ENCODE data around the gene CD2.

CD2 gene

GRCh38 chr1:116791727-116792126 is 37.5 kb downstream of the CD2 start:
- no peak for DNase-seq

- no peak for DNase-seq
Observed at GRCh38 chr1:116793357-116793935, 39.2 kb downstream of the CD2 start.

- DNase-seq, result no peak
Observed at GRCh38 chr1:116794371-116794770, 40.1 kb downstream of the CD2 start.

- no peak for DNase-seq
Observed at GRCh38 chr1:116794804-116795481, 40.7 kb downstream of the CD2 start.

GRCh38 chr1:116795482-116795829 is 41.2 kb downstream of the CD2 start:
- no peak for DNase-seq

GRCh38 chr1:116804736-116805135 is 50.5 kb downstream of the CD2 start:
- no peak for DNase-seq

GRCh38 chr1:116805398-116805797 is 51.2 kb downstream of the CD2 start:
- no peak for DNase-seq

- DNase-seq, result no peak
Observed at GRCh38 chr1:116806245-116806644, 52.0 kb downstream of the CD2 start.

GRCh38 chr1:116806671-116807070 is 52.4 kb downstream of the CD2 start:
- DNase-seq, result no peak

GRCh38 chr1:116807394-116808199 is 53.4 kb downstream of the CD2 start:
- no peak for DNase-seq

GRCh38 chr1:116808200-116808847 is 54.1 kb downstream of the CD2 start:
- DNase-seq, result no peak

- DNase-seq, result no peak
Observed at GRCh38 chr1:116808848-116809508, 54.7 kb downstream of the CD2 start.

GRCh38 chr1:116811321-116811720 is 57.1 kb downstream of the CD2 start:
- DNase-seq, result no peak

- no peak for DNase-seq
Observed at GRCh38 chr1:116814926-116815723, 60.9 kb downstream of the CD2 start.

GRCh38 chr1:116817582-116818064 is 63.4 kb downstream of the CD2 start:
- peak; percentile 21 for DNase-seq

Measured in GDM1 (cell line).